Panc1 (cell line): ENCODE data around the gene TBC1D24. TPM values are rescaled to one million over a fixed set of nuclear protein-coding genes. Genes with fewer than 3 reads are reported as not detected.

Experiments used
- ATAC-seq: fragments of 200-7000 bp; cut with Tn5 transposase; 2 replicates; pipeline ENCODE4 v1.9.1; 2020; ENCODE audit warnings: mild to moderate bottlenecking, moderate library complexity
- BruUV-seq: library from RNA; stranded (reverse); fragments of 400-500 nt; replicated peaks from 2 replicates; lab custom pipeline; 2021; lab: Mats Ljungman, UMichigan
- CTCF ChIA-PET: fragments of 300-600 bp; sonication (Branson Sonifier 250); formaldehyde crosslinking; loops from one replicate; lab custom pipeline; 2022; ENCODE audit warnings: antibody characterized with exemption; lab: Charles Lee
- POLR2A ChIA-PET: fragments of 300-600 bp; sonication (Branson Sonifier 250); formaldehyde crosslinking; loops from one replicate; lab custom pipeline; 2022; ENCODE audit warnings: antibody characterized with exemption; lab: Charles Lee
- DNase-seq: peaks from one replicate; pipeline ENCODE4 v3.0.0-alpha.2; 2010; ENCODE audit warnings: low read depth, low spot score
- H3K27ac ChIP-seq: 2 replicates; pipeline ENCODE4 v1.5.1; 2011; ENCODE audit warnings: mild to moderate bottlenecking, low read length, inconsistent platforms
- H3K27me3 ChIP-seq: fragments of 200-500 bp; sonication (Bioruptor generic); 2 replicates; pipeline ENCODE4 v1.6.0; 2014; ENCODE audit warnings: low read length, inconsistent platforms; ENCODE audit not compliant: control insufficient read depth, insufficient read depth
- H3K36me3 ChIP-seq: fragments of 200-500 bp; sonication (Bioruptor generic); 2 replicates; pipeline ENCODE4 v1.5.1; 2014; ENCODE audit warnings: inconsistent platforms, mild to moderate bottlenecking, low read length, moderate library complexity; ENCODE audit not compliant: control insufficient read depth, insufficient read depth
- H3K4me1 ChIP-seq: 2 replicates; pipeline ENCODE4 v1.5.1; 2011; ENCODE audit warnings: inconsistent platforms, mild to moderate bottlenecking, low read length, moderate library complexity; ENCODE audit not compliant: control insufficient read depth, insufficient read depth
- H3K4me3 ChIP-seq, 2 experiments: 2 replicates each; pipeline ENCODE4 v1.5.1; 2011 to 2012; ENCODE audit warnings: low read depth in 2 of 2, low read length in 2 of 2, mild to moderate bottlenecking in 2 of 2, inconsistent platforms in 1 of 2, moderate library complexity in 1 of 2
- H3K9me3 ChIP-seq: fragments of 200-500 bp; sonication (Bioruptor generic); 2 replicates; pipeline ENCODE4 v1.5.1; 2014; ENCODE audit warnings: low read depth, mild to moderate bottlenecking, inconsistent platforms, low read length, moderate library complexity; ENCODE audit not compliant: control insufficient read depth, insufficient read depth
- POLR2AphosphoS5 ChIP-seq: IDR thresholded peaks from 2 replicates; pipeline ENCODE4 v1.6.1; 2012; ENCODE audit warnings: mild to moderate bottlenecking, low read depth, low read length, moderate library complexity
- SIN3A ChIP-seq: IDR thresholded peaks from 2 replicates; pipeline ENCODE4 v1.6.1; 2012; ENCODE audit warnings: low read depth, mild to moderate bottlenecking, low read length, moderate library complexity, borderline replicate concordance; ENCODE audit not compliant: insufficient read depth
- TCF7L2 ChIP-seq: IDR thresholded peaks from 2 replicates; pipeline ENCODE4 v1.6.1; 2011; ENCODE audit warnings: mild to moderate bottlenecking, low read depth, low read length, inconsistent platforms
- in situ Hi-C: cut with HindIII; loops from 2 replicates; pipeline ENCODE4 v1.10.0; 2016; ENCODE audit warnings: low sequenced_read_pairs, low pct_unique_long_range_greater_than_20kb
- intact Hi-C: fragments of 100-400 bp; cut with micrococcal nuclease; formaldehyde crosslinking; loops from one replicate; pipeline ENCODE4 v1.10.0; 2022; ENCODE audit not compliant: unreplicated experiment
- total RNA-seq: library from RNA; stranded (reverse); gene quantifications from one replicate; pipeline ENCODE4 v1.2.1, GENCODE V29; 2021; ENCODE audit not compliant: unreplicated experiment
- TF ChIP-seq, protein P1 (sequence below): fragments of 450-650 bp; IDR thresholded peaks from 2 replicates; pipeline ENCODE4 v1.5.1; 2017; ENCODE audit warnings: mild to moderate bottlenecking
- TF ChIP-seq, protein P2 (sequence below), 2 experiments: IDR thresholded peaks; 2 replicates each; pipeline ENCODE4 v1.6.1; 2011 to 2012; ENCODE audit warnings: low read depth in 2 of 2, control low read depth in 1 of 2, low read length in 1 of 2, mild to moderate bottlenecking in 1 of 2, moderate library complexity in 1 of 2; ENCODE audit not compliant: insufficient read depth in 1 of 2

Gene TBC1D24
- total RNA-seq, 1 experiment from 2014 or later: 26.7 TPM

DNA sequence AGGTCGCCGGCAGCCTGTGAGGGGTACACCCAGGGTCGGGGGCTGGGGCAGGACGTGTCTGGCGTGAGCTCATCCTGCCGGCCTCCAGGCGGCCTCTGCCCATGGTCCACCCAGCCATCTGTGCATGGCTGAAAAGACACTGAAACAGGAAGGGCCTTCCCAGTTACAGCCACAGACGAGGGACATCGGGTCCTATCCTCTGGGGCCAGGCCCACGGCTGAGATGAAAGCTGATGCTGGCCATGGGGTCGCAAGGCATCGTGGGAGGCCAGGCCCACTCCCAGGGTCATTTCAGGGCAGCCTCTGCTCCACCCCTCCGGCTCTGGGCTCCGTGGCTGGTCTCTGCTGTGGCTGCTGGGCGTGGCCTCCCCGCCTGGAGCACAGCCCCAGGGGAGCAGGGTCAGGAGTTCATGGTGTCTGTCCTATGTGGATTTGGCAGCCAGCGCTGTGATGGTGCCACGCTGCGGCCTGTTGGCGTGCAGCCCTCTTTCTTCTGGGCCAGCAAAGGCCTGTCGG lies 22.2 kb downstream of the TBC1D24 start:
- DNase-seq: no peak
- no peak overlapping the region for H3K27ac ChIP-seq
- no peak overlapping the region for H3K4me3 ChIP-seq
- no peaks in the 10 kb centered on the region for H3K9me3 ChIP-seq
- no peak for ATAC-seq
- no peaks in the 10 kb centered on the region for H3K27me3 ChIP-seq
- BruUV-seq: no TSS peak
- POLR2A ChIA-PET: no interaction called here
- no peaks in the 10 kb centered on the region for H3K36me3 ChIP-seq
- peaks cover 14% of the 10 kb centered on the region for H3K4me1 ChIP-seq
- TF ChIP-seq POLR2AphosphoS5: no peak
- TF ChIP-seq, protein P1, sequence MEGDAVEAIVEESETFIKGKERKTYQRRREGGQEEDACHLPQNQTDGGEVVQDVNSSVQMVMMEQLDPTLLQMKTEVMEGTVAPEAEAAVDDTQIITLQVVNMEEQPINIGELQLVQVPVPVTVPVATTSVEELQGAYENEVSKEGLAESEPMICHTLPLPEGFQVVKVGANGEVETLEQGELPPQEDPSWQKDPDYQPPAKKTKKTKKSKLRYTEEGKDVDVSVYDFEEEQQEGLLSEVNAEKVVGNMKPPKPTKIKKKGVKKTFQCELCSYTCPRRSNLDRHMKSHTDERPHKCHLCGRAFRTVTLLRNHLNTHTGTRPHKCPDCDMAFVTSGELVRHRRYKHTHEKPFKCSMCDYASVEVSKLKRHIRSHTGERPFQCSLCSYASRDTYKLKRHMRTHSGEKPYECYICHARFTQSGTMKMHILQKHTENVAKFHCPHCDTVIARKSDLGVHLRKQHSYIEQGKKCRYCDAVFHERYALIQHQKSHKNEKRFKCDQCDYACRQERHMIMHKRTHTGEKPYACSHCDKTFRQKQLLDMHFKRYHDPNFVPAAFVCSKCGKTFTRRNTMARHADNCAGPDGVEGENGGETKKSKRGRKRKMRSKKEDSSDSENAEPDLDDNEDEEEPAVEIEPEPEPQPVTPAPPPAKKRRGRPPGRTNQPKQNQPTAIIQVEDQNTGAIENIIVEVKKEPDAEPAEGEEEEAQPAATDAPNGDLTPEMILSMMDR: no peak
- TF ChIP-seq, protein P2, sequence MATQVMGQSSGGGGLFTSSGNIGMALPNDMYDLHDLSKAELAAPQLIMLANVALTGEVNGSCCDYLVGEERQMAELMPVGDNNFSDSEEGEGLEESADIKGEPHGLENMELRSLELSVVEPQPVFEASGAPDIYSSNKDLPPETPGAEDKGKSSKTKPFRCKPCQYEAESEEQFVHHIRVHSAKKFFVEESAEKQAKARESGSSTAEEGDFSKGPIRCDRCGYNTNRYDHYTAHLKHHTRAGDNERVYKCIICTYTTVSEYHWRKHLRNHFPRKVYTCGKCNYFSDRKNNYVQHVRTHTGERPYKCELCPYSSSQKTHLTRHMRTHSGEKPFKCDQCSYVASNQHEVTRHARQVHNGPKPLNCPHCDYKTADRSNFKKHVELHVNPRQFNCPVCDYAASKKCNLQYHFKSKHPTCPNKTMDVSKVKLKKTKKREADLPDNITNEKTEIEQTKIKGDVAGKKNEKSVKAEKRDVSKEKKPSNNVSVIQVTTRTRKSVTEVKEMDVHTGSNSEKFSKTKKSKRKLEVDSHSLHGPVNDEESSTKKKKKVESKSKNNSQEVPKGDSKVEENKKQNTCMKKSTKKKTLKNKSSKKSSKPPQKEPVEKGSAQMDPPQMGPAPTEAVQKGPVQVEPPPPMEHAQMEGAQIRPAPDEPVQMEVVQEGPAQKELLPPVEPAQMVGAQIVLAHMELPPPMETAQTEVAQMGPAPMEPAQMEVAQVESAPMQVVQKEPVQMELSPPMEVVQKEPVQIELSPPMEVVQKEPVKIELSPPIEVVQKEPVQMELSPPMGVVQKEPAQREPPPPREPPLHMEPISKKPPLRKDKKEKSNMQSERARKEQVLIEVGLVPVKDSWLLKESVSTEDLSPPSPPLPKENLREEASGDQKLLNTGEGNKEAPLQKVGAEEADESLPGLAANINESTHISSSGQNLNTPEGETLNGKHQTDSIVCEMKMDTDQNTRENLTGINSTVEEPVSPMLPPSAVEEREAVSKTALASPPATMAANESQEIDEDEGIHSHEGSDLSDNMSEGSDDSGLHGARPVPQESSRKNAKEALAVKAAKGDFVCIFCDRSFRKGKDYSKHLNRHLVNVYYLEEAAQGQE (IDR thresholded peaks at IDR 0.05; ENCODE audit: insufficient read depth in 1 of 2, low read depth in 2 of 2, low read length in 1 of 2): no peak
- no peak for TF ChIP-seq SIN3A
- no peak for TF ChIP-seq TCF7L2
- intact Hi-C loops (no loop called here), in situ Hi-C loops (no loop called here)
- CTCF ChIA-PET: no interaction called here

DNA sequence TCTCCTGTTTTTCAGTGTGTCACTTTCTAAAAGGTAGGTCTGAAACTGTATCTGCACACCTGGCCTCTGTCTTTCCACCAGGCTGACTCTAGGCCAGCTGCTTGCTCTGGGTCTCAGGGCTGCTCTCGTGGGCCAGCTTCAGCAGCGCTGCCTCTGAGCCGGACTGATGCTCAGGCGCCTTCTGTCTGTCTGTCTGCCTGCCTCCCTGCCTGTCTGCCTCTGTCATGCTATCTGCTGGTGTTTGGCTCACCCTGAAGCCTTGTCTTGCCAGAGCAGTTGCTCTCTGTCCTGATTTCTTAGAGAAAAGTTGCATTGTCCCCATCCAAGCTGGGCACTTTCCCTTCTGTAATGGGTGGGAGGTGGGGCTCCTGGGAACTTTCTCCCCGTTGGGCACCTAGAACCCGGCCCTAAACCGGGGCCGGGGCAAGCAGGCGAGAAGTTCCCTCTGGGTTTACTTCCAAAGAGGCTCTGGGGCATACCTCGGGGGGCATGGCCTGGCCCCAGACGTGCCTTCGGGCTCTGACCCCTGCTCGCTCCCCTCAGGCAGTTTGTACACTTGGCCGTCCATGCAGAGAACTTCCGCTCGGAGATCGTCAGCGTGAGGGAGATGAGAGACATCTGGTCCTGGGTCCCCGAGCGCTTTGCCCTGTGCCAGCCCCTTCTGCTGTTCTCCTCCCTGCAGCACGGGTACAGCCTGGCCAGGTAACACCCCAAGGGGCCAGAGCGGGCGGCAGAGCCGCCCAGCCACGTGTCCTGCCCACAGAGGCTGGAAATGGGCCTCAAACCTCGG lies 23.0 kb downstream of the TBC1D24 start:
- H3K27me3 ChIP-seq: no peaks in the 10 kb centered on the region
- DNase-seq: no peak
- ChIA-PET POLR2A (no interaction called here), CTCF (no interaction called here)
- no peak overlapping the region for H3K27ac ChIP-seq
- no peak for TF ChIP-seq TCF7L2
- no peak for TF ChIP-seq POLR2AphosphoS5
- TF ChIP-seq, protein P1: no peak
- no peak for TF ChIP-seq SIN3A
- TF ChIP-seq, protein P2 (IDR thresholded peaks at IDR 0.05; ENCODE audit: insufficient read depth in 1 of 2, low read depth in 2 of 2, low read length in 1 of 2): no peak
- in situ Hi-C loops (no loop called here), intact Hi-C loops (no loop called here)
- H3K9me3 ChIP-seq: no peaks in the 10 kb centered on the region
- no peak for ATAC-seq
- no peak overlapping the region for H3K4me3 ChIP-seq
- peaks cover 21% of the 10 kb centered on the region for H3K4me1 ChIP-seq
- no TSS peak for BruUV-seq
- H3K36me3 ChIP-seq: no peaks in the 10 kb centered on the region
